Keratinocyte (primary cell): ENCODE measurements around the gene DNAH3. TPM values are rescaled to one million over a fixed set of nuclear protein-coding genes. Genes with fewer than 3 reads are reported as not detected.

ENCODE experiments used
- DNase-seq: peaks from one replicate; pipeline ENCODE4 v3.0.0-alpha.2; 2011; ENCODE audit warnings: low read depth, missing footprints, low spot score
- FAIRE-seq: peaks from 2 replicates; lab custom pipeline; 2011; peaks lifted over from hg19 to GRCh38; lab: Jason Lieb, UNC
- H2AFZ ChIP-seq: 2 replicates; pipeline ENCODE4 v1.6.0; 2012; ENCODE audit warnings: low read length, control low read depth, inconsistent platforms; ENCODE audit not compliant: control insufficient read depth
- H3K27ac ChIP-seq: 2 replicates; pipeline ENCODE4 v1.5.1; 2011; ENCODE audit warnings: low read length; ENCODE audit not compliant: control insufficient read depth, insufficient read depth
- H3K27me3 ChIP-seq: 3 replicates; pipeline ENCODE4 v1.6.0; 2011; ENCODE audit warnings: low read length; ENCODE audit not compliant: control insufficient read depth, insufficient read depth; ENCODE audit errors: extremely low read depth
- H3K36me3 ChIP-seq, 2 experiments: 2 replicates in 1 of 2; 3 replicates in 1 of 2; pipeline ENCODE4 v1.5.1; 2011; ENCODE audit warnings: low read length in 2 of 2, mild to moderate bottlenecking in 1 of 2; ENCODE audit not compliant: control insufficient read depth in 2 of 2, insufficient read depth in 2 of 2; ENCODE audit errors: extremely low read depth in 1 of 2
- H3K4me1 ChIP-seq: 3 replicates; pipeline ENCODE4 v1.5.1; 2011; ENCODE audit warnings: low read length; ENCODE audit not compliant: control insufficient read depth, insufficient read depth; ENCODE audit errors: extremely low read depth
- H3K4me2 ChIP-seq: 3 replicates; pipeline ENCODE4 v1.6.0; 2011; ENCODE audit warnings: low read depth, low read length; ENCODE audit not compliant: control insufficient read depth, insufficient read depth; ENCODE audit errors: extremely low read depth
- H3K4me3 ChIP-seq, 3 experiments: fragments of 200-600 bp in 1 of 3; sonication (generic) in 1 of 3; 2 replicates in 2 of 3; 3 replicates in 1 of 3; pipeline ENCODE4 v1.5.1; 2011 to 2016; ENCODE audit warnings: low read length in 3 of 3, mild to moderate bottlenecking in 3 of 3, control low read depth in 2 of 3, inconsistent platforms in 1 of 3, low read depth in 1 of 3, mixed read lengths in 1 of 3, mixed run types in 1 of 3, moderate library complexity in 1 of 3; ENCODE audit not compliant: control insufficient read depth in 2 of 3, insufficient read depth in 2 of 3; ENCODE audit errors: extremely low read depth in 1 of 3
- H3K79me2 ChIP-seq: 2 replicates; pipeline ENCODE4 v1.6.0; 2012; ENCODE audit warnings: low read length; ENCODE audit not compliant: control insufficient read depth, insufficient read depth
- H3K9ac ChIP-seq: 3 replicates; pipeline ENCODE4 v1.6.0; 2011; ENCODE audit warnings: low read length; ENCODE audit not compliant: control insufficient read depth, insufficient read depth; ENCODE audit errors: extremely low read depth
- H3K9me1 ChIP-seq: 3 replicates; pipeline ENCODE4 v1.6.0; 2011; ENCODE audit warnings: low read length; ENCODE audit not compliant: control insufficient read depth, insufficient read depth; ENCODE audit errors: extremely low read depth
- H3K9me3 ChIP-seq: 2 replicates; pipeline ENCODE4 v1.5.1; 2012; ENCODE audit warnings: low read depth, low read length; ENCODE audit not compliant: control insufficient read depth
- H4K20me1 ChIP-seq: 3 replicates; pipeline ENCODE4 v1.6.0; 2011; ENCODE audit warnings: low read length; ENCODE audit not compliant: control insufficient read depth, insufficient read depth; ENCODE audit errors: extremely low read depth
- CTCF ChIP-seq, 3 experiments: IDR thresholded peaks in 1 of 3; conservative IDR thresholded peaks in 1 of 3; optimal IDR thresholded peaks in 1 of 3; 2 replicates in 2 of 3; 3 replicates in 1 of 3; pipeline versions ENCODE3 to v1.5.1; 2011; ENCODE audit warnings: low read length in 3 of 3, mild to moderate bottlenecking in 3 of 3, moderate library complexity in 2 of 3, control low read depth in 1 of 3, inconsistent platforms in 1 of 3; ENCODE audit not compliant: insufficient read depth in 2 of 3; ENCODE audit errors: extremely low read depth in 1 of 3
- EZH2 ChIP-seq: IDR thresholded peaks from one replicate; pipeline ENCODE4 v1.6.1; 2012; ENCODE audit warnings: inconsistent platforms, mild to moderate bottlenecking, low read length, moderate library complexity
- dilution Hi-C: fragments of 300-500 bp; cut with MboI; formaldehyde crosslinking; loops from one replicate; pipeline ENCODE4 v1.7.0; 2020; ENCODE audit warnings: low sequenced_read_pairs; ENCODE audit not compliant: extremely low pct_ligation_motif_present
- polyA plus RNA-seq, 5 experiments: library from polyadenylated mRNA; depleted of rRNA in 3 of 5; stranded (reverse) in 3 of 5; stranded (forward) in 1 of 5; unstranded in 1 of 5; fragments of >200 nt; gene quantifications; 1 replicate in 1 of 5; 2 replicates in 3 of 5; 3 replicates in 1 of 5; pipeline versions ENCODE4 v1.2.1 to v1.2.3, GENCODE V29; 2011 to 2012; ENCODE audit warnings: missing spikeins in 2 of 5, low read depth in 1 of 5, low replicate concordance in 1 of 5

DNAH3 gene
- polyA plus RNA-seq, 1 donor (not counting 4 experiments of a cell fraction or from before 2014, with no cell fraction given) = 1.2 TPM

- Histone ChIP-seq H3K9ac (peak overlapping the region; percentile 9), H4K20me1 (no peaks in the 10 kb centered on the region), H3K9me1 (no peaks in the 10 kb centered on the region), H3K9me3 (no peaks in the 10 kb centered on the region), H3K4me1 (peaks cover 11% of the 10 kb centered on the region), H2AFZ (peak overlapping the region; percentile 54), H3K27ac (no peak overlapping the region), H3K79me2 (no peaks in the 10 kb centered on the region), H3K36me3 (no peaks in the 10 kb centered on the region), H3K27me3 (no peaks in the 10 kb centered on the region), H3K4me2 (peak overlapping the region; percentile 43), H3K4me3 (peak overlapping the region in 1 of 3 experiments; percentile 33)
- no peak for TF ChIP-seq CTCF (optimal IDR thresholded peaks at IDR 0.05 in 1 of 3, IDR thresholded peaks at IDR 0.05 in 1 of 3, conservative IDR thresholded peaks at IDR 0.05 in 1 of 3; ENCODE audit: extremely low read depth in 1 of 3, insufficient read depth in 2 of 3, low read length in 3 of 3)
- TF ChIP-seq EZH2 = no peak
- dilution Hi-C loops = no loop called here
- DNase-seq (no peak), FAIRE-seq (no peak)
Observed at GRCh38 chr16:20954574-20954973, 196.1 kb downstream of the DNAH3 start.

DNA sequence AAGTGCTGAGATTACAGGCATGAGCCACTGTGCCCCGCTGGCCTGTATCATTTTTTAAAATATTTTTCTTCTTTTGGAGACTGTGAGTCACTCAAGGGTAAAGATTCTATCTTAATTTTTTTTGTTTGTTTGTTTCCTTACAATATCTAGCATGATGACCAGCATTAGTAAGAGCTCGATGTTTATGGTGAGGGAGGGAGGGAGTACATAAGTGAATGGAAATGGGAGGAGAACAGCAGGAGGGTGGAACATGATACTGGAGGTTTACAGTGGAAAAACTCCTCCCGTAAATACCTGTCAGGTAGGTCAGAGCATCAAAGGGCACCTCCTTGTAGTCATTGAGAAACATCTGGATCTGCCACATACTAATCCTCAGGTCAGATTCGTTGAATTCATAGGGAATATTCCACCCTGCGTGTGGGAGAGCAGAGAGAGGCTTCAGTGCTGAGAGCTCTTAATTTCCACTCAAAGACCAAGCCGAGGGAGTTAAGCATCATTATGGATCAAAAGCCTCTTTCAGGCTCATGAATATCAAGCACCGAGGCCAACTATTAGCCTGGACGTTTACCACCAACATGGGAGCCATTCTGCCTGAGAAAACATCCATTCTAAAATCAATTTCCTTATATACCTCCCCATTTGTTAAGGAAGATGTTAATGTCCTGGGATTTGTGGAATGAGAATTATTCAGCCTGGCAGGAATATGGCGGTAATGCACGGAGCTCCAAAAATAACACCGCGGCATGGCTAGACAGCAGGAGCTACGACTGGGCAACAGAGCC is 198.3 kb downstream of the DNAH3 start:
- no peaks in the 10 kb centered on the region for H3K27me3 ChIP-seq
- H4K20me1 ChIP-seq = no peaks in the 10 kb centered on the region
- no peaks in the 10 kb centered on the region for H3K79me2 ChIP-seq
- H3K4me3 ChIP-seq = no peak overlapping the region
- no peak overlapping the region for H2AFZ ChIP-seq
- no peak overlapping the region for H3K9ac ChIP-seq
- TF ChIP-seq CTCF (optimal IDR thresholded peaks at IDR 0.05 in 1 of 3, IDR thresholded peaks at IDR 0.05 in 1 of 3, conservative IDR thresholded peaks at IDR 0.05 in 1 of 3; ENCODE audit: extremely low read depth in 1 of 3, insufficient read depth in 2 of 3, low read length in 3 of 3) (no peak), EZH2 (no peak)
- no peaks in the 10 kb centered on the region for H3K9me3 ChIP-seq
- no peak overlapping the region for H3K27ac ChIP-seq
- no peaks in the 10 kb centered on the region for H3K36me3 ChIP-seq
- H3K4me2 ChIP-seq = no peak overlapping the region
- peaks cover 11% of the 10 kb centered on the region for H3K4me1 ChIP-seq
- dilution Hi-C loops = no loop called here
- no peaks in the 10 kb centered on the region for H3K9me1 ChIP-seq
- no peak for FAIRE-seq
- DNase-seq = no peak
